Measurements from ENCODE around the gene CAMTA1. TPM values are rescaled to one million over a fixed set of nuclear protein-coding genes. Genes with fewer than 3 reads are reported as not detected.

The CAMTA1 gene
- total RNA-seq, 1 experiment from 2014 or later = 69.5 TPM

- H3K9me2 ChIP-seq (ENCODE audit: insufficient read depth) = no peaks in the 10 kb centered on the region
- no peak overlapping the region for H3K27ac ChIP-seq (ENCODE audit: low read depth, low read length)
- H4K20me1 ChIP-seq (ENCODE audit: insufficient read depth) = no peaks in the 10 kb centered on the region
- no peak for TF ChIP-seq SRF (IDR thresholded peaks at IDR 0.05; ENCODE audit: low read depth)
- TF ChIP-seq REST (IDR thresholded peaks at IDR 0.05; ENCODE audit: low read depth) = no peak
- BruUV-seq (replicated peaks) = no TSS peak
- RAD21 ChIA-PET (ENCODE audit: low non-redundant PET in 1 of 2, low total read pairs in 2 of 2, uncharacterized antibody in 2 of 2, unreplicated experiment in 2 of 2) = interaction anchor here in 1 of 2 experiments (1.9 kb wide), 1 partner anchor 85 kb away, joined by 8 read pairs; no protein-coding TSS in a partner anchor
- no peak overlapping the region for H3K9ac ChIP-seq (ENCODE audit: low read length)
- intact Hi-C loops (cut with micrococcal nuclease) = no loop called here
- no peaks in the 10 kb centered on the region for H3K79me2 ChIP-seq (ENCODE audit: insufficient read depth, low read length)
- H2AFZ ChIP-seq (ENCODE audit: low read depth, low read length, poor library complexity, severe bottlenecking) = no peak overlapping the region
- 0 out of 4 replicates have a peak, but pooled peaks cover 0 to 2% of the 10 kb centered on the region in 2 experiments for H3K36me3 ChIP-seq (ENCODE audit: control insufficient read depth in 1 of 2, insufficient read depth in 2 of 2, low read length in 2 of 2)
- CTCF ChIA-PET = interaction anchor here (5.3 kb wide), 1 partner anchor 85 kb away, joined by 96 read pairs; no protein-coding TSS in a partner anchor
- H3K4me3 ChIP-seq (replicated peaks in 1 of 2; ENCODE audit: low read depth in 1 of 2, low read length in 2 of 2) = no peak overlapping the region
- ATAC-seq = no peak
- no peaks in the 10 kb centered on the region for H3K4me1 ChIP-seq (ENCODE audit: control insufficient read depth in 1 of 2, insufficient read depth in 2 of 2, low read length in 2 of 2)
- DNase-seq (ENCODE audit: low read depth, low spot score) = no peak
- no peaks in the 10 kb centered on the region for H3K27me3 ChIP-seq (ENCODE audit: insufficient read depth, low read length)
- POLR2A ChIA-PET = no interaction called here
- H3K9me3 ChIP-seq (ENCODE audit: control insufficient read depth in 1 of 2, insufficient read depth in 1 of 2, low read depth in 1 of 2, low read length in 2 of 2) = no peaks in the 10 kb centered on the region
- H3K4me2 ChIP-seq (ENCODE audit: low read length) = no peak overlapping the region
Measured at GRCh38 chr1:7754234-7754633, 969.0 kb downstream of the CAMTA1 start.

GRCh38 chr1:7755448-7755847 is 970.2 kb downstream of the CAMTA1 start:
- ATAC-seq (no peak; the same call in 1 of the 2 replicates), DNase-seq (ENCODE audit: low read depth, low spot score) (no peak)
- no peaks in the 10 kb centered on the region for H3K36me3 ChIP-seq (ENCODE audit: control insufficient read depth in 1 of 2, insufficient read depth in 2 of 2, low read length in 2 of 2)
- RAD21 ChIA-PET (ENCODE audit: low non-redundant PET in 1 of 2, low total read pairs in 2 of 2, uncharacterized antibody in 2 of 2, unreplicated experiment in 2 of 2) = no interaction called here
- no peaks in the 10 kb centered on the region for H3K79me2 ChIP-seq (ENCODE audit: insufficient read depth, low read length)
- intact Hi-C loops (cut with micrococcal nuclease) = no loop called here
- no peak overlapping the region for H3K9ac ChIP-seq (ENCODE audit: low read length)
- H3K9me3 ChIP-seq (ENCODE audit: control insufficient read depth in 1 of 2, insufficient read depth in 1 of 2, low read depth in 1 of 2, low read length in 2 of 2) = no peaks in the 10 kb centered on the region
- H2AFZ ChIP-seq (ENCODE audit: low read depth, low read length, poor library complexity, severe bottlenecking) = no peak overlapping the region
- H3K27ac ChIP-seq (ENCODE audit: low read depth, low read length) = no peak overlapping the region
- TF ChIP-seq SIN3A (IDR thresholded peaks at IDR 0.05; ENCODE audit: low read depth) (no peak), CTCF (IDR thresholded peaks at IDR 0.05 in 2 of 3, conservative IDR thresholded peaks at IDR 0.05 in 1 of 3; ENCODE audit: borderline replicate concordance in 1 of 3, insufficient read depth in 1 of 3, low read depth in 2 of 3, low read length in 2 of 3) (peak in 2 of 3 experiments; percentile 39 to 50; a peak in 3 of 6 replicates)
- H3K9me2 ChIP-seq (ENCODE audit: insufficient read depth) = no peaks in the 10 kb centered on the region
- no peak overlapping the region for H3K4me3 ChIP-seq (replicated peaks in 1 of 2; ENCODE audit: low read depth in 1 of 2, low read length in 2 of 2)
- no TSS peak for BruUV-seq (replicated peaks)
- no peaks in the 10 kb centered on the region for H4K20me1 ChIP-seq (ENCODE audit: insufficient read depth)
- CTCF ChIA-PET = interaction anchor here (1.0 to 5.3 kb wide), 2 partner anchors 14 to 87 kb away, joined by 4 to 96 read pairs; no protein-coding TSS in a partner anchor
- no peaks in the 10 kb centered on the region for H3K27me3 ChIP-seq (ENCODE audit: insufficient read depth, low read length)
- POLR2A ChIA-PET = no interaction called here
- H3K4me1 ChIP-seq (ENCODE audit: control insufficient read depth in 1 of 2, insufficient read depth in 2 of 2, low read length in 2 of 2) = no peaks in the 10 kb centered on the region
- H3K4me2 ChIP-seq (ENCODE audit: low read length) = no peak overlapping the region

Measured in HCT116 (cell line).